GM18861 (cell line): ENCODE results near the gene DCN.

Experiments
- ATAC-seq: cut with Tn5 transposase; IDR thresholded peaks from one replicate; pipeline ENCODE4 v1.9.1; 2021; ENCODE audit not compliant: unreplicated experiment

DCN gene

DNA sequence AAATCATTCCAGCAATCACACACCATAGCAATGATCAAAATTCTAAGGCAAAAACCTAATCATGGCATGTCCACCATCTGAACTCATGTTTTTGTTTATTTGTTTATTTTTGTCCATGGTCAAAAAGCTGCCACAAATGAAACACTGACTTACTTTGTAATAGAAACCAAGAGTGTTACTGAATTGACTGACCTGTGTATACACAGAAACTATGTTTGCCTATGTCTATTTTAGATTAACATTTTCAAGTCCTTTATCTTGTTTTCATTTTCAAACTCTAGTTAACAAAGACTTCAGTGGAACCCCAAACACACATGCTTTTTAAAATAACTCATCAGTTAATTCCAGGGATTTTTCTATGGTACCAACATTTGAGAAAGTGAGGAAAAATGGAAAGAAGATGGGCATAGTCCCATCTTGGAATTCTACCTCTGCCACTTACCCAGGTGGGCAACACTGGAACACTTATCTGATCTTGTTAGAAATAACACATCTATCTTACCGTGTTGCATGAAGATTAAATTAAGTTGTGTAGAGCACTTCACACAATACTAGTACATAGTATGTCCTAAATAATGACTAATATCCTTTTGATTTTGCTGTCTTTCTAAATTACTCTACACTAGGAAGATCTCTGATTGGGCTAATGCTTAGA is 77.7 kb downstream of the DCN start:
- no peak for ATAC-seq

DNA sequence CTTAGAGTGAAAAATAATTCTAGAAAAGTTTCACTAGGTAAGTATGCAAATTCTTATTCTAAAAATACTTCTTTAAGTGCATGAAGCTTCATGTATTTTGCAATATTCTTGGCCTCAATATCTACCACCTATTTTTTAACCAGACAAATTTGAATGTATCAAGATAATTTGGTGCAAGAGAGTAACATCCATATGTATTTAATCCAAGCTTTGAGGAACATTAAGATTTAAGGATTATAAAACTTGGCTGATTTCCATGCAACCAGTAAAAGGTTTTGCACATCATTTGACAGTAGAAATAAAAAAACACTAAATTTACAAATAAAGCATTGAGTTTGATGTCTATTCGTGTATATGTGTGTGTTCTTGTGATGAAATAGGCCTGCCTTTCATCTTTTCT is 79.0 kb downstream of the DCN start:
- no peak for ATAC-seq

DNA sequence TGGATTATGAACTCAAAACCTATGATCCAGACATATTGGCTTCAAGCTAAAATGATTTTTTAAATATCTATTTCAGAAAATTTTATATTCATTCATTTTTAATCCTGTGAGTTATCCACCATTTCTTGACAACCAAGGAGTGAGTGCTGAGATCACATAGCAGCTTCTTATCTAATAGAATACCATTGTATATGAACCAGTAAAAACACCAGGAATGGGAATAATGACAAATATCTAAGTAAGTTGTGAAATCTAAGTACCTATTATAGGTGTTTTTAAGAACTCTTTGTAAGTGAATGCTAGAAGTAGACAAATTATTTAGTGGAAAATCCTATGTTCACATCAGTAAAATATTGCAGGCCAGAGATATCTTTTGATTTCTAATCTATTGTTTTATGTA is 79.5 kb downstream of the DCN start:
- no peak for ATAC-seq

DNA sequence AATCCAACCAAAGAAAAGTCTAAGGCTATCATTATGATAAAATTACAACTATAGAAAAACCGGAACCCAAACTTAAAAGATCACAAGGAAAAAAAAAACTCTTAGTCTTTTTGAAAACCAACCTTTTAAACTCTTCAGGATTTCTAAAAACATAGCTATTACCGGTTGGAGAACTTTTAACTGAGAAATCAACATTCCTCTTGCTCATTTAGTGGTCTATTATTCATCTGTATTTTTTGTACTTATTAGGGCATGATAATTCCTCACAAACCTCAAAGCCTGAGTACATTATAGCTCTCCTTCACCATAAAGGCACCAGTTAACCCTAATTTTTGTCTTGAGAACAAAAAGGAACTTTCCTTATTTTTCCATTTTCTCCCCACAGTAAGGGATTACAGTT is 81.7 kb downstream of the DCN start:
- ATAC-seq, result no peak

DNA sequence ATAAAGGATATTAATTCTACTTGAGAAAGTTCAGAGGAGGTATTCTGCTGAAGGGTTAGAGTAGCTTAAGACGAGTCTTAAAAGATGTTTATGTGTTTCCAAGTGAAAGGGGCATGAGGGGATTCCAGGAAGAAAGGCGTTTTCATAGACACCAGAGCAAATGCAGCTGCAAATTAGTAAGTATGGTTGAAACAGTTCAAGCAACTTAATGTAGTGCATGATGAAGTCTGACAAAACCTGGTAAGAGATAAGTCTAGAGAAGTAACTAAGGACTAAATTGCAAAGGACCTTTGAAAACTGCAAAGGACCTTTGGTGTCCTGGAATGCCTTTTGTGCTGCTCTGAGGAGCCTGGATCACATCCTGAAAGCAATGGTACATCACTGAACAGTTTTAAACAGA is 82.8 kb downstream of the DCN start:
- no peak for ATAC-seq

DNA sequence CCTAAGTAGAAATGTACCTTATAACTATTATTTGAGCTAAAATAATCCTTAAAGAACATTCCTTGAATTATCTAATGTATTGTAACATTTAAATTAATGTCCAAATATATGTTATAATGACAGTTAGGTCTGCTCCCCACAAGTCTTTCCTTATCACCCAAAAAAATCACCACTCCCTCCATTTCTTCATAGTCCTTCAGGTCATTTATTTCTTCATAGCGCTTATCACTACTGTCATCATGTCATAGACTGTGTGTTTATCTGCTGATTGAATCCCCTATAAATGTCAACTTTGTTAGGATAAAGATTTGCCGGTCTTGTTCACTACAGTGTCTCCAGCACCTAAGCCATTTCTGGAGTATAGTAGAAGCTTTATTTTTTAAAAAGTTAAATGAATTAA is 83.3 kb downstream of the DCN start:
- no peak for ATAC-seq

DNA sequence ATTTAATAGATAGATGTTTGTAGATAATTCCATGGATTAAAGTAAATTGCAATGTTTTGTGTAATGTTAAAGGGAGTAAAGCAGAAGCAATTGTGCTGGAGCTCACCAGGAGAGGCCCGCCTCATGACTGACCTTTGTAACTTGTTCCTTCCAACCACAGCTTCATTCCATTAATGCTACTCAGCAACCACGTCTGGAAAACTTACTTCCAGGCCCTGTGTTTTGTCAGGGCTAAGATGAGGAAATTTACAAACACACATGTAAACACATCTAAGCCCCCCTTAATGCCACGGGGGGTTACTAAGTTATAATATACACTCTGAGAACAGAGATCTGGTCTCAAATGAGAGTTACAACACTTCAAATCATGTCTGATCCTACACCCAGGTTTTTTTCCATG is 83.7 kb downstream of the DCN start:
- ATAC-seq, result no peak

DNA sequence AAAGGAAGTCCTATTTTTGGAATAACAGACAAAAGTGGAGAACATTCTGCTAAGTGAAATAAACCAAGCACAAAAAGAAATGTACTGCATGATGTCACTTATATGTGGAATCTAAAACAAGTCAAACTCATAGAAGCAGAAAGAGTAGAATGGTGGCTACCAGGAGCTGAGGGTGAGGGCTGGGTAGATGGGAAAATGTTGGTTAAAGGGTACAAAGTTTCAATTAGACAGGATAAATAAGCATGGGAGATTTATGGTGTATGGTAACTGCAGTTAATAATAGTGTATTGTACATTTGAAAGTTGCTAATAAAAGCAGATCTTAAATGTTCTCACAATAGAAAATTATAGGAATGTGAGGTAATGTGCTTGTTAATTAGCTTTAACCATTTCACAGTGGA is 84.2 kb downstream of the DCN start:
- no peak for ATAC-seq

DNA sequence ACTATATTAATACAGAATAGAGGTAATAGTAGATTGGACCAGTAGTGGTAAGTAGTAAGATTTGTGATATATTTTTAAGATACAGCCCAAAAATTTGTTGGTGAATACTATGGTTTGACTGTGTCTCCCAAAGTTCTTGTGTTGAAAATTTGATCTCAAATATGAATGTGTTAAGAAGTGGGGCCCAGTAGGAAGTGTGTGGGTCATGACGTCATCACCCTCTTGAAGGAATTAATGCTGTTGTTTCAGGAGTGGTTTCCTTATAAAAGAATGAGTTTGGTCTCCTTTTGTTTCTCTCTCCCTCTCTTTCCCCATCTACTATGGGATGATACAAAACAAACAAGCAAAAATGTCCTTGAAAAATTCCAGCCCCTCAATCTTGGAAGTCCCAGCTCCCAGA is 87.7 kb downstream of the DCN start:
- no peak for ATAC-seq

DNA sequence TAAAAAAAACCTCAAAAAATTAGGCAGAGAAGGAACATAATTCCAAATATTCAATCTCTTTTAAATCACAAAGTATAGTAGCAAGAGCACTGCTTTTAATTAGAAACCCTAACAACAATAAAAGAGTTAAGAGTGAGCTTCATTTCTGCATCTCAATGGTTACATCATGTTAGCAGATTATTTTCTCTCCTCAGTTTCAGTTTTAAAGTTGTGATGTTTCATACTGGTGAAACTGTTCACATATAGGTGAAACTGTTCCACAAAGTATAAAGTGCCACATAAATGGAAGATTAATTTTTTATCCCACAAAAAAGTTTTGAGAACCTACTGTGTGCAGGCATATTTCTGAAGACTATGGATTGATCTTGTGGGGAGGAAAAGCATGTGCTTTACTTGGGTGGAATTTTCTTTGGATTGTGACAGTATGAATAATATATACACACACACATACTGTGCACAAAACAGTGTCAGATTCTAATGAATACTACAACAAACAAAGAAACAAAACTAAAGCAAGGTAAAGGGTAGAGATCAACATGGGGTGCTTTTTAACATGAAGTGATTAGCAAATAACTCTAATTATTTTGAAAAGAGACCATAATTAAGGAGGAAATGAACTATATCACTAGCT is 88.5 kb downstream of the DCN start:
- ATAC-seq, result no peak

DNA sequence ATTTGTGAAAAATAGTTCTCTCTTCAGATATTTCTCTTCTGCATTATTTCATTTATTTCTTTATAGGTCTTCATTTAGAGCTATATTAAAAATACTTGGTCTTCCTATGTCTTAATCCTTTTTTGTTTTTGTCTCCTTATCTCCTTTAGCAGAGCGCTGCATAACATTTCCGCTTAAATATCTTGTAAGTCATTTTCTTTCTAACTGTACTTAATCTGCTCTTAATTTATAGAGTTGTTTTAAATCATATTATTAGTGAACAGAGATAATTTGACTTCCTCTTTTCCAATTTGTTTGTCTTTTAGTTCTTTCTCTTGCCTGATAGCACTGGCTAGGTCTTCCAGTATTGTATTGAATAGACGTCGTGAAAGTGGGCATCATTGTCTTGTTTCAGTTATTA is 89.3 kb downstream of the DCN start:
- no peak for ATAC-seq

DNA sequence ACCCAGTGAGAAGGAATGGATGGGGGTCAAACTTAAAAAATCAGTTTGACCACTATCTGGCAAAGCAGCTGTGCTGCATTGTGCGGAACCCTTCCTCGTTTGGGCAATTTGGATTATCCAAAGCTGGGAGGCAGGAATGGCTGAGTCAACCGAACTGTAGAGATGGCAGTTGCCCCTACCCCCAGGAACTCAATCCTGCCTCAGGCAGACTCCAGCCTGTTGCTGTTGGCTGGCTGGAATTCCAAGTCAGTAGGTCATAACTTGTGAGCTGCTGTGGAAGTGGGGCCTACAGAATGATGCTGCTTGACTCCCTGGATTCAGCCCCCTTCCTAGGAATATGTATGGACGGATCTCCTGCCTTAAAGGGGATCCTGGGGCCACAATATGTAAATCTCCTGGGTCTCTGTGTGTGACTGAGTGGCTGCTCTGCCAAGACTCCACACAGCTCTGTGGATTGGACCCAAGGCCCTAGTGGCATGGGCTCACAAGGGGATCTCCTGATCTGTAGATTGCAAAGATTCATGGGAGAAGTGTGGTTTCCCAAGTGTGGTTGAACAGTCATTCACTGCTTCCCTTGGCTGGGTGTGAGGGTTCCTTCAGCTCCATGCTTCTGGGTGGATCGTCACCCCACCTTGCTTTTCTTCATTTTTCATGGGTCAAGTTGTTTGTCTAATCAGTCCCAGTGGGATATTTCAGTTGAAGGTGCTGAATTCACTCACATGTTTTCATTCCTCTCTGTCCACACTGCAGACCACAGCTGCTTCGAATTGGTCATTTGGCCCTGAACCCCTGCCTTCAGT is 90.5 kb downstream of the DCN start:
- no peak for ATAC-seq
